ENCODE data around the gene SHISAL1.
"Not testable (repeated sequence)": the region's sequence is repeated elsewhere in the genome, so short reads cannot be mapped to it uniquely, and the experiment has no call there.

SHISAL1 gene

GRCh38 chr22:44260216-44261035 is 52.3 kb downstream of the SHISAL1 start:
- DNase-seq (ENCODE audit: low read depth) = no peak

DNA sequence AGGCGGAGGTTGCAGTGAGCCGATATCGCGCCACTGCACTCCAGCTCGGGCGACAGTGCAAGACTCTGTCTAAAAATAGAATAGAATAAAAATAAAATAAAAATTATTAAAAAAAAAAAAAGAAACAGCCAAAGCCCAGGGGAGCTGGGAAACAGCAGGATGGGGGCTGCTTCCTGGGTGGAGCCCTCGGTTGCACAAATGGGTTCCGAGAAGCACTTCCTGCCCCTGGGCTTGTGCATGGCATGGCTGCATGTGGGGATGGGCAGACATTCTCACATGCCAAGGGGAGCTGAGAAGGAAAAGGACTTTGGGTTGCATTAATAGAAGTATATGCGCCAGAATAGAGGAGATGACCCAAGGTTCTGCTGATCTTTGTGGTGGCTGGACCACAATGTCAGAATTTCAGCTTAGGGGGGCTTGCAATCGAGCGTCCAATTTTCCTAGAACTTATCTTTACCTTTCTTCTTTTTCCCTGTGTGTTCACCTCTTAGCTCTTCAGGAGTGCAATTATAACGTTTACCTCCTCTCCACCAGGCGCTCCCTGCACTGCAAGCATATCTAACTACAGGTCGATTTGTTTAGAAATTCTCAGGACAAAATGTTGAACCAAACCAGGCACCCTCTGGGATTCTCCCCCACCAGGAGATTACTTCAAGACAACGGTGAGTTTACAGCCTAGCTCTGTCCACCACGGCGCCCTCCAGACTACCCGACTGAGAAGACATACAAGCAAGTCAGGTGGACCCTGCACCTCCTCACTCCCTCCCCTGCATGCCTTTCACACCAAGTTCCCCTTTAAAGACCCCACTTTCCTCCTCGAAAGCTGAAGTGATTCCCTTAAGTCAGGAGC is 53.2 kb downstream of the SHISAL1 start:
- no peak for DNase-seq (ENCODE audit: low read depth)

- DNase-seq (ENCODE audit: low read depth) = no peak
Observed at GRCh38 chr22:44256556-44257485, 55.9 kb downstream of the SHISAL1 start.

DNA sequence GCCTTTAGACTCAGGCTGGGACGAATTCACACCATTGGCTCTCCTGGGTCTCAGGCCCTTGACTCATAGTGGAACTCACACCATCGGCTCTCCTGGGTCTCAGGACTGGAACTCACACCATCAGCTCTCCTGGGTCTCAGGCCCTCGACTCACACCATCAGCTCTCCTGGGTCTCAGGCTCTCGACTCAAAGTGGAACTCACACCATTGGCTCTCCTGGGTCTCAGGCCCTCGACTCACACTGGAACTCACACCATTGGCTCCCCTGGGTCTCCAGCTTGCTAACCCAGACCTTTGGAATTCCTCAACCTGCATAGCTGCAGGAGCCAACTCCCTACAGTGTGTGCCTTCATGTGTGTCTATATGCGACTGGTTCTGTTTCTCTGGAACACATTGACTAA is 56.7 kb downstream of the SHISAL1 start:
- DNase-seq (ENCODE audit: low read depth) = no peak

DNA sequence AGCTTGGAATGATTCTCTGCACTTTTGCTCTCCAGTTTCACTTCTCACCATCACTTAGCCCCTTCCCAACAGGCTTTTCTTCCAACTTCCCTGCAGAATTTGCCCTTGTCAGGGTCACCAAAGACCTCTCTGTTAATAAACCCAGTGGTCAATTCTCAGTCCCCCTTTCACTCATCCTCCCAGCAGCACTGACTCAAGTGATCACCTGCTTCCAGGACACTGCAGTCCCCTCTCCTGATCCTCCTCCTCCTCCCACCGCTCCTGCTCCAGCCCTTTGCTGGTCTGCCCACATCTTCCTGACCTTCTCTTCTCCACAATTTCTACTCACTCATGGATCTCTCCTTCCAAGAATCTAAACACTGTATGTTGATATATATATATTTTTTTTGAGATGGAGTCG is 57.9 kb downstream of the SHISAL1 start:
- no peak for DNase-seq (ENCODE audit: low read depth)

GRCh38 chr22:44249376-44250147 is 63.2 kb downstream of the SHISAL1 start:
- no peak for DNase-seq (ENCODE audit: low read depth)

DNA sequence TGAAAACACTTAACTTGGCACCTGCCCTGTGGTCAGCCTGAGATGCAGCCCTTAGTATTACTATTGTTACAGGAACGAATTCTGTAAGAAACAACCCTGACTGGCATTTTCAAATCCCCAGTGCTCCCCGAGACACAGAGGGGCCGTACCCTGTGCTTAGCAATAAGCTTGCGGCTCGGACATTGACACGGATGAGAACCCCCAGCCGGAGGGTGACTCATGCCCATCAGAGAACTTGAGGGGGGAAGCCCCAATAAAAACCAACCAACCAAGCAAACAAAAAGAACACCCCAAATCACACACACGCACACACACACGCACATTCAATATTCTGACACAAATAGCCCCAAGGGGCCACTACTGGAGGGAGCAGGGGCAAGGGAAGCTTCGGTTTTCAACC is 63.8 kb downstream of the SHISAL1 start:
- no peak for DNase-seq (ENCODE audit: low read depth)

GRCh38 chr22:44247923-44248892 is 64.5 kb downstream of the SHISAL1 start:
- DNase-seq (ENCODE audit: low read depth) = no peak

- no peak for DNase-seq (ENCODE audit: low read depth)
Observed at GRCh38 chr22:44247346-44247745, 65.4 kb downstream of the SHISAL1 start.

DNA sequence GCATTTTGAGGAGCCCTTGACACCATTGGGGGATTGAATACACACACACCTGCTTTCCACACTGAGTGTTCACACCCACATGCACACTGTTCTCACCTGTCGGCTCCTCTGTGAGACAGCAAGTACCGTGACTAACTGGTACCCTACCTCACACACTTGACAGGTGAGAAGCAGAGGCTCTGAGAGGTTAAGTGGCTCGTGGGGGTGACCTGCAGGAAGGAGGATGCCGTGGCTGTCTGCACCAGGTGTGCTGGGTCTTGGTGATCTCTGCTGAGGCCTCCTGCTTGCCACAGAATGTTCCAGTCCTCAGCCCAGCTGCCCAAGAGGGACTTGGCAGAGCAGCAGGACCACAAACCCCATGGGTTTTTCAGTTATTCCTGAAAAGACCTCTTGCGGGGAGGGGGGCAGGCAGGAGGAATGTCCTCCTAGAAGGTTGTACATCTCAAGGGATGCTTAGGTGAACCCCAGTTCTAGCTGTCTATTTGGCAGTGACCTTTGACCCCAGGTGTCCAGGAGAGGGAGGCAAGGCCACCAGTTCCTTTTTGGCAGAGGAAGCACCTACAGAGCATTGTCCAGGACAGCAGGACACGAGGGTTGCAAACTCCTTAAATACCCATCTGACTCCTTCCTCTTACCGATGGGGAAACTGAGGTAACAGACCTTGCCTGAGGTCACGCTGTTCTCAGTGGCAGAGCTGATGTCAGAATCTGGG is 66.0 kb downstream of the SHISAL1 start:
- DNase-seq (ENCODE audit: low read depth) = no peak

DNA sequence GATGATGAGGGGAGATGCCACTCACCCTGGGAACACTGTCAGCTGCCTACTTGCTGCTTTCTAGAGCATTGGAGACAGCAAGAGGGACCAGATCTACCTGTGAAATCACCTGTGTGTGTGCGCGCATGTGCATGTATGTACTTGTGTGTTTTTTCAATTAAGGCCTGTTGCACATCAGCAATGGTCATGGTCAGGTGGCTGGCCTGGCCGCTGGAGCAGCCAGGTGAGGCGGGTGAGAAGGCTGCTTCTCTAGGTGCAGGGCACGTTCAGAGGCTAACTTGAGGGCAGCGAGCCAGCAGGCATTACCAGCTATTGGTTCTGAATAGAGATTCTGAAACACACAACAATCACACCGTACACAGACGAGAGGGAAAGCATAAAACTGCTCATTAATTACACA is 66.9 kb downstream of the SHISAL1 start:
- no peak for DNase-seq (ENCODE audit: low read depth)

- no peak for DNase-seq (ENCODE audit: low read depth)
Observed at GRCh38 chr22:44245438-44245837, 67.3 kb downstream of the SHISAL1 start.

GRCh38 chr22:44244265-44244822 is 68.4 kb downstream of the SHISAL1 start:
- no peak for DNase-seq (ENCODE audit: low read depth)

DNA sequence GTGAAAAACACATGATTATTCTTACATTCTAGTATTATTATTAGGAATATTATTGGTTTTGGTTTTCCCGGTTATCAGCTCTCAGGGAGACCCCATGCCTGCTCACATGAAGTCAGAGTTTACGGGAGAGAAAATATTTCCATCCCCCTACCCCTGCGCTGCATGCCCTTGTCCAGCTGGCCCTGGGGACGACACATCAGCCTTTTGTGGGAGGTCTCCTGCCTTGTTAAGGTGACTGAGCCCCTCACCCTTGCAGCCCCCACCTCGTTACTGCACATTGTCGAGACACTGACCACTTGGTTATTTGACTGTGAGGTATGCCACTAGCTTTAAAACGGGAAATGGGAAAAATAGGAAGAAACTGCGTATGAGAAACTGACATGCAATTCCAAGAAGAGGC is 69.0 kb downstream of the SHISAL1 start:
- DNase-seq (ENCODE audit: low read depth) = no peak

GRCh38 chr22:44242946-44243724 is 69.6 kb downstream of the SHISAL1 start:
- no peak for DNase-seq (ENCODE audit: low read depth)

DNA sequence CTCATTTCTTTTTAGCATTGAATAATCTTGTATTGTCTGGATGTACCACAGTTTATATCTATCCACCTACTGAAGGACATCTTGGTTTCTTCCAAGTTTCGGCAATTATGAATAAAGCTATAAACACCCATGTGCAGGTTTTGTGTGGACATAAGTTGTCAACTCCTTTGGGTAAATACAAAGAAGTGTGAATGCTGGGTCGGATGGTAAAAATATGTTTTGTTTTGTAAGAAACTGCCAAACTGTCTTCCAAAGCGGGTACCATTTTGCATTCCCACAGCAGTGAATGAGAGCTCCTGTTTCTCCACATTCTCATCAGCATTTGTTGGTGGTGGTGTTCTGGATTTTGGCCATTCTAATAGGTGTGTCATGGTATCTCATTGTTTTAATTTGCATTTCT is 71.6 kb downstream of the SHISAL1 start:
- DNase-seq (ENCODE audit: low read depth) = not testable (repeated sequence)

DNA sequence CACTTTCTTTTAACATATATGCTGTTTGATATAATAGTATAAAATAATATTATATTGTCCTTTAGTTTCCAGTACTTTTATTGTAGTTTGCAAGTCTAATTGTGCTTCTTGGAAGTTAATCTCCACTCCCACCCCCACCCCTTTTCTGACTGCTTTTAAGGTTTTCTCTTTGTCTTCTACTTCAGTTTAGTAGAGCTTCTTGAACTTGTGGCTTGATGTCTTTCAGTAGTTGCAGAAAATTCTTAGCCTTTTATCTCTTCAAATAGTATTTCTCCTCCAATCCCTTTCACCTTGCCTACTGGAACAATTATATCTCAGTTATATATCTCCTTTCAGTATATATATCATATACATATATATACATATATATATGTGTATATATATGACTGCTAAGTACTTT is 75.5 kb downstream of the SHISAL1 start:
- DNase-seq (ENCODE audit: low read depth) = no peak

- DNase-seq (ENCODE audit: low read depth) = not testable (repeated sequence)
Observed at GRCh38 chr22:44234372-44234771, 78.4 kb downstream of the SHISAL1 start.
